Measurements from ENCODE around the gene TBL3.

GRCh38 chr16:1982991-1983543, 11.2 kb downstream of the TBL3 start:
- TF ChIP-seq CTCF (IDR thresholded peaks at IDR 0.05; ENCODE audit: low read depth, low read length), result no peak
- TF ChIP-seq POLR2A (IDR thresholded peaks at IDR 0.05; ENCODE audit: extremely low read depth, insufficient read length), result no peak
- no peak for TF ChIP-seq MYC (IDR thresholded peaks at IDR 0.05; ENCODE audit: low read depth, low read length)
- no peak for TF ChIP-seq MAX (IDR thresholded peaks at IDR 0.05; ENCODE audit: low read depth, low read length)

All from NB4 (cell line).